K562 (cell line): Measurements from ENCODE around the gene LHCGR. TPM values are rescaled to one million over a fixed set of nuclear protein-coding genes. Genes with fewer than 3 reads are reported as not detected.
A peak's percentile ranks its signal among the peaks of the same experiment; 100 is the strongest.

Experiments used
- ATAC-seq: fragments of 200-7000 bp; cut with Tn5 transposase; 3 replicates; pipeline ENCODE4 v1.9.1; 2020; ENCODE audit warnings: moderate library complexity
- BruUV-seq: library from RNA; stranded (reverse); fragments of 400-500 nt; replicated peaks from 2 replicates; lab custom pipeline; 2021; lab: Mats Ljungman, UMichigan
- CTCF ChIA-PET: fragments of 300-600 bp; formaldehyde crosslinking; extraction: SDS; loops from one replicate; lab custom pipeline; 2021; ENCODE audit warnings: low intra/inter-chr PET ratio; lab: Yijun Ruan, JAX
- POLR2A ChIA-PET: fragments of 300-600, 350-650 bp; sonication (Branson Sonifier 250); formaldehyde crosslinking; extraction: SDS; loops from one replicate; lab custom pipeline; 2021; ENCODE audit warnings: antibody characterized with exemption, inconsistent platforms; lab: Yijun Ruan, JAX
- DNase-seq, 4 experiments: peaks; one replicate each; pipeline versions ENCODE4 v3.0.0 to v3.0.0-alpha.2; 2011 to 2018; ENCODE audit warnings: low spot score in 3 of 4, mixed read lengths in 3 of 4; ENCODE audit errors: extremely low read depth in 1 of 4
- FAIRE-seq: peaks from 2 replicates; lab custom pipeline; 2011; peaks lifted over from hg19 to GRCh38; lab: Jason Lieb, UNC
- H2AFZ ChIP-seq: 2 replicates; pipeline ENCODE4 v1.6.0; 2011; ENCODE audit warnings: low read depth, low read length, control low read depth, inconsistent platforms
- H3K27ac ChIP-seq: fragments of 200-600 bp; 3 replicates; pipeline ENCODE4 v1.8.0; 2011; ENCODE audit warnings: low read depth, mild to moderate bottlenecking, control low read depth, inconsistent platforms, low read length, moderate library complexity, mixed read lengths; ENCODE audit errors: extremely low read depth
- H3K27me3 ChIP-seq, 2 experiments: fragments of 300-600 bp in 1 of 2; 2 replicates in 1 of 2; 3 replicates in 1 of 2; pipeline versions ENCODE4 v1.6.0 to v1.8.0; 2011; ENCODE audit warnings: inconsistent platforms in 2 of 2, low read length in 2 of 2, mild to moderate bottlenecking in 1 of 2, mixed read lengths in 1 of 2, moderate library complexity in 1 of 2; ENCODE audit not compliant: control insufficient read depth in 2 of 2, insufficient read depth in 2 of 2
- H3K36me3 ChIP-seq: fragments of 300-600 bp; 3 replicates; pipeline ENCODE4 v1.8.0; 2011; ENCODE audit warnings: mild to moderate bottlenecking, low read length, inconsistent platforms; ENCODE audit not compliant: control insufficient read depth, insufficient read depth
- H3K4me1 ChIP-seq, 2 experiments: fragments of 200-600 bp in 1 of 2; replicated peaks in 1 of 2; 2 replicates in 1 of 2; 3 replicates in 1 of 2; pipeline versions ENCODE4 v1.5.1 to v1.8.0; 2011; ENCODE audit warnings: inconsistent platforms in 2 of 2, low read length in 2 of 2, mild to moderate bottlenecking in 1 of 2, mixed read lengths in 1 of 2, moderate library complexity in 1 of 2; ENCODE audit not compliant: control insufficient read depth in 2 of 2, insufficient read depth in 2 of 2
- H3K4me2 ChIP-seq: 2 replicates; pipeline ENCODE4 v1.6.1; 2011; ENCODE audit warnings: low read length, control low read depth, inconsistent platforms, mixed read lengths; ENCODE audit not compliant: insufficient read depth
- H3K4me3 ChIP-seq: fragments of 200-600 bp; sonication (generic), shearing (Covaris generic); 2 replicates; pipeline ENCODE4 v1.5.1; 2016; ENCODE audit warnings: control low read depth, inconsistent platforms
- H3K79me2 ChIP-seq: fragments of 200-600 bp; 3 replicates; pipeline ENCODE4 v1.8.0; 2011; ENCODE audit warnings: low read length, inconsistent platforms; ENCODE audit not compliant: control insufficient read depth, insufficient read depth
- H3K9ac ChIP-seq, 2 experiments: 2 replicates each; pipeline versions ENCODE4 v1.6.0 to v1.6.1; 2011; ENCODE audit warnings: low read depth in 2 of 2, low read length in 2 of 2, control low read depth in 1 of 2, inconsistent platforms in 1 of 2, mild to moderate bottlenecking in 1 of 2, mixed read lengths in 1 of 2; ENCODE audit not compliant: insufficient read depth in 1 of 2
- H3K9me1 ChIP-seq: one replicate; pipeline ENCODE4 v1.6.0; 2011; ENCODE audit warnings: inconsistent platforms, mild to moderate bottlenecking, low read length, moderate library complexity; ENCODE audit not compliant: control insufficient read depth, insufficient read depth
- H3K9me3 ChIP-seq: replicated peaks from 2 replicates; pipeline ENCODE4 v1.5.1; 2011; ENCODE audit warnings: low read depth, low read length, inconsistent platforms; ENCODE audit not compliant: control insufficient read depth, insufficient read depth
- H4K20me1 ChIP-seq: replicated peaks from 2 replicates; pipeline ENCODE4 v1.6.1; 2011; ENCODE audit warnings: low read length, inconsistent platforms, mixed read lengths; ENCODE audit not compliant: control insufficient read depth, insufficient read depth
- CCNT2 ChIP-seq: IDR thresholded peaks from 2 replicates; pipeline ENCODE4 v1.6.1; 2011; ENCODE audit warnings: borderline replicate concordance, low read depth, mild to moderate bottlenecking, moderate library complexity, mixed read lengths, low read length; ENCODE audit not compliant: insufficient read length; ENCODE audit errors: extremely low read depth
- CREBBP ChIP-seq: IDR thresholded peaks from one replicate; pipeline ENCODE4 v1.6.1; 2012; ENCODE audit warnings: low read depth, mild to moderate bottlenecking, control low read depth, inconsistent platforms, low read length
- GATA2 ChIP-seq: sonication (generic); formaldehyde crosslinking; IDR thresholded peaks from 2 replicates; pipeline ENCODE4 v1.4.0; 2020; ENCODE audit warnings: mild to moderate bottlenecking, missing genetic modification reagents
- HNRNPL ChIP-seq: fragments of 200-400 bp; formaldehyde crosslinking; IDR thresholded peaks from 2 replicates; pipeline ENCODE4 v1.6.1; 2017; ENCODE audit warnings: low read depth, mild to moderate bottlenecking, low read length
- MAZ ChIP-seq, 2 experiments: fragments of 450-650 bp in 1 of 2; sonication (generic) in 1 of 2; formaldehyde crosslinking; IDR thresholded peaks in 1 of 2; conservative IDR thresholded peaks in 1 of 2; 2 replicates each; pipeline versions ENCODE4 v1.4.0 to v1.5.0; 2020; ENCODE audit warnings: mild to moderate bottlenecking in 1 of 2, missing genetic modification reagents in 1 of 2
- SIN3A ChIP-seq, 2 experiments: fragments of 150-350 bp in 1 of 2; IDR thresholded peaks; 2 replicates each; pipeline ENCODE4 v1.6.1; 2011 to 2016; ENCODE audit warnings: borderline replicate concordance in 2 of 2, low read depth in 2 of 2, low read length in 2 of 2, mild to moderate bottlenecking in 2 of 2, moderate library complexity in 2 of 2; ENCODE audit not compliant: control insufficient read depth in 1 of 2
- ZNF316 ChIP-seq: fragments of 450-650 bp; IDR thresholded peaks from 2 replicates; pipeline ENCODE4 v1.6.1; 2016
- ZNF766 ChIP-seq: fragments of 200-800 bp; sonication (Bioruptor generic); conservative IDR thresholded peaks from 2 replicates; pipeline ENCODE4 v1.6.1; 2016; ENCODE audit warnings: missing genetic modification characterization, missing compliant biosample characterization
- WGBS: fragments of 100-300 bp; shearing (Covaris generic); methylation state at CpG from one replicate; pipeline ENCODE4 v1.1.6; 2016; ENCODE audit warnings: low coverage, mixed read lengths; ENCODE audit not compliant: insufficient coverage; ENCODE audit errors: missing lambda C conversion rate; 5-methylcytosine and 5-hydroxymethylcytosine counted together
- in situ Hi-C: fragments of 300-500 bp; cut with MboI; formaldehyde crosslinking; loops from 4 replicates; pipeline ENCODE4 v1.15.0; 2018; ENCODE audit warnings: inconsistent platforms, mixed read lengths
- intact Hi-C: fragments of 100-400 bp; cut with micrococcal nuclease; formaldehyde crosslinking; loops from 2 replicates; pipeline ENCODE4 v1.14.2; 2022
- polyA plus RNA-seq, 8 experiments: library from polyadenylated mRNA; depleted of rRNA in 4 of 8; stranded (reverse) in 5 of 8; unstranded in 3 of 8; fragments of >200 nt; fragmentation: Nextera tagmentation in 2 of 8; fragmentation: Illumina TruSeq in 1 of 8; extraction: Ambion mirVana in 2 of 8; extraction: Trizol in 1 of 8; gene quantifications; 2 replicates each; pipeline versions ENCODE4 v1.2.1 to v1.2.3, GENCODE V29; 2011 to 2014; ENCODE audit warnings: inconsistent platforms in 1 of 8, missing spikeins in 1 of 8
- total RNA-seq, 7 experiments: library from RNA; depleted of rRNA in 6 of 7; stranded (reverse); fragments of >200 nt in 6 of 7; fragmentation: Illumina TruSeq in 2 of 7; extraction: Trizol in 2 of 7; gene quantifications; 2 replicates each; pipeline versions ENCODE4 v1.2.1 to v1.2.3, GENCODE V29; 2011 to 2021; ENCODE audit warnings: low replicate concordance in 1 of 7
- TF ChIP-seq, protein P1 (sequence below): fragments of 450-650 bp; IDR thresholded peaks from one replicate; pipeline ENCODE4 v1.6.1; 2018; ENCODE audit warnings: mild to moderate bottlenecking, moderate library complexity; ENCODE audit not compliant: partially characterized antibody
- TF ChIP-seq, protein P2 (sequence below): fragments of 450-650 bp; IDR thresholded peaks from 2 replicates; pipeline ENCODE4 v1.7.0; 2016; ENCODE audit warnings: borderline replicate concordance

LHCGR gene
- total and polyA plus RNA-seq, 9 of the 15 experiments (the other 6 are each of a cell fraction or from before 2014, with no cell fraction given) = not detected

DNA sequence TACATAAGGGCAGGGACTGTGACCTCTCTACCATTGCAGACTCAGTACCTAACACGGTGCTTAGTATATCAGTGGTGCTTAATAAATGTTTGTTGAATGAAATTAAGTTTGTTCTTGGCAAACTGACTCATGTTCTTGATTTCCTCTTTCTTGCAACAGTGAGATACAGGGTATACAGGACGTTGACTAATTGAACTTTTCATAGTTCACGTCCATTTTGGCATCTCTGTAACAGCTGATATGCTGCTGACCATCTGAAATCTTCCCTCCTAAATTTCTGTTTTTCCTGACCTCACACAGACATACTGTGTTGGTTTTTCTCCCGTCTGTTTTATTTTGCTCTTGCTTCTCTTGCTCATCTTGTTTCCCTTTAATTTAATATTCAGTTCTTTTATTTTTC is 44.2 kb downstream of the LHCGR start:
- in situ Hi-C loops = no loop called here
- H3K4me2 ChIP-seq = no peak overlapping the region
- no peak overlapping the region for H3K9ac ChIP-seq
- BruUV-seq = no TSS peak
- ATAC-seq (no peak), FAIRE-seq (no peak), DNase-seq (no peak)
- no peak overlapping the region for H3K4me3 ChIP-seq
- no peak overlapping the region for H2AFZ ChIP-seq
- no peaks in the 10 kb centered on the region for H3K79me2 ChIP-seq
- peaks cover 0 to 32% of the 10 kb centered on the region in 2 experiments; a peak in 2 of 5 replicates for H3K4me1 ChIP-seq
- no peaks in the 10 kb centered on the region for H3K27me3 ChIP-seq
- H3K9me3 ChIP-seq = peaks cover 2% of the 10 kb centered on the region; the same call in 1 of the 2 replicates
- intact Hi-C loops = no loop called here
- no peak overlapping the region for H3K27ac ChIP-seq
- 6% methylated on average over 4 of the region's 4 CpGs for WGBS
- ChIA-PET POLR2A (no interaction called here), CTCF (no interaction called here)
- no peak for TF ChIP-seq MAZ (CRISPR knock-in tag; conservative IDR thresholded peaks at IDR 0.05 in 1 of 2, IDR thresholded peaks at IDR 0.05 in 1 of 2)
- TF ChIP-seq CCNT2 = no peak
- H3K9me1 ChIP-seq = no peaks in the 10 kb centered on the region
- H4K20me1 ChIP-seq = no peaks in the 10 kb centered on the region
- H3K36me3 ChIP-seq = no peaks in the 10 kb centered on the region

DNA sequence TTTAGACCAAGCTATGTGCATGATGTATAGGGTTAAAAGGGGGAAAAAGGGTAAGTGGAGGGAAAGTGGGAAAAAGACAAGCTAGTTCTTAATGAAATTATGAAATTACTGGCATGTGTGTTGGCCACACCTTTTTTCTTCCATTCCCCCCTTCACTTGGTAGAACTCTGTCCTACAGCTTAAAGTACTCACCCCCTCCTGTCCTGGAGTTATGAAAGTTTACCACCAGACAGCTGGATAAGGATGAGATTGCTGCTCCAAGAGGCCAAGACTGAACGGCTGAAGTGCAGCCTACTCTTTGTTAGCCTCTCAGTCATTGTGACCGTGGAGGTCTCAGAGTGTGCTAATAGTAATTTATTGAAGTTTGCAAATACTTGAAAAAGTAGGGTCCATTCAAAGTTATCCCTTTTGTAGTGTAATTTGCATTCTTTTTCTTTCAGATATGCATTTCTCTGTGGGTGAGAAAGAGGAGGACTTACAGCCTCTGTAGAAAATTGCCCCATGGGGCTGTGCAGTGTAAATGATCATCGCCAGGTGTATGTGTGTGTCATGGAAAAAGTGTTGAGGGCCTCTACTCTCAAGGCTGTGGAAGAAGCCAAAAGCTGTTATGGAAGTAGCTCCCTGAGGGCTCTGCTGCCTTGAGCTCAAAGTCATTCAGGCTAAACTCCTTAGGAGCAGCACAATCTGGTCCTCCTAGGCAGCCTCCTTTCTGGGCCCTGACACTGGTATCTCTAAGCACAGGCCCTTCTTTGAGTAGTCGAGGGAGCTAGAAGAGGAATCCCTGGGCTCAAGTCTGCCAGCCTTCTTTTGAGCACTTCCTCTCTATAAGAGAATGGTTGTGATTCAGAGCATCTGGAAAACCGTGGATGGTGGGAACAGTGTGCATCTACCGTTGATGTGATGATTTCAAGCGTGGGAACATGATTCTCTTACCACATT is 46.2 kb downstream of the LHCGR start:
- no peak for FAIRE-seq
- Histone ChIP-seq H3K27ac (no peak overlapping the region), H3K9me1 (no peaks in the 10 kb centered on the region), H3K79me2 (no peaks in the 10 kb centered on the region), H3K9ac (no peak overlapping the region), H3K4me2 (no peak overlapping the region), H3K4me3 (no peak overlapping the region), H4K20me1 (no peaks in the 10 kb centered on the region), H2AFZ (0 out of 2 replicates have a peak overlapping the region, but pooled peaks have one; percentile 16), H3K27me3 (no peaks in the 10 kb centered on the region), H3K4me1 (peaks cover 0 to 19% of the 10 kb centered on the region in 2 experiments; a peak in 2 of 5 replicates), H3K36me3 (no peaks in the 10 kb centered on the region), H3K9me3 (peaks cover 2% of the 10 kb centered on the region; the same call in 1 of the 2 replicates)
- 4% methylated on average over 7 of the region's 7 CpGs for WGBS
- intact Hi-C loops = no loop called here
- in situ Hi-C loops = no loop called here
- ChIA-PET CTCF (no interaction called here), POLR2A (interaction anchor here (0.6 kb wide), 1 partner anchor 913 kb away, joined by 3 read pairs; no protein-coding TSS in a partner anchor)
- ATAC-seq = no peak; the same call in 2 of the 3 replicates
- no TSS peak for BruUV-seq
- DNase-seq = no peak
- TF ChIP-seq CREBBP = no peak
- no peak for TF ChIP-seq SIN3A (IDR thresholded peaks at IDR 0.05; ENCODE audit: borderline replicate concordance in 2 of 2, control insufficient read depth in 1 of 2, low read depth in 2 of 2, low read length in 2 of 2)
- no peak for TF ChIP-seq HNRNPL
- TF ChIP-seq, protein P1, sequence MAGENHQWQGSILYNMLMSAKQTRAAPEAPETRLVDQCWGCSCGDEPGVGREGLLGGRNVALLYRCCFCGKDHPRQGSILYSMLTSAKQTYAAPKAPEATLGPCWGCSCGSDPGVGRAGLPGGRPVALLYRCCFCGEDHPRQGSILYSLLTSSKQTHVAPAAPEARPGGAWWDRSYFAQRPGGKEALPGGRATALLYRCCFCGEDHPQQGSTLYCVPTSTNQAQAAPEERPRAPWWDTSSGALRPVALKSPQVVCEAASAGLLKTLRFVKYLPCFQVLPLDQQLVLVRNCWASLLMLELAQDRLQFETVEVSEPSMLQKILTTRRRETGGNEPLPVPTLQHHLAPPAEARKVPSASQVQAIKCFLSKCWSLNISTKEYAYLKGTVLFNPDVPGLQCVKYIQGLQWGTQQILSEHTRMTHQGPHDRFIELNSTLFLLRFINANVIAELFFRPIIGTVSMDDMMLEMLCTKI = no peak
- TF ChIP-seq GATA2 (CRISPR knock-in tag) = no peak
- TF ChIP-seq, protein P2, sequence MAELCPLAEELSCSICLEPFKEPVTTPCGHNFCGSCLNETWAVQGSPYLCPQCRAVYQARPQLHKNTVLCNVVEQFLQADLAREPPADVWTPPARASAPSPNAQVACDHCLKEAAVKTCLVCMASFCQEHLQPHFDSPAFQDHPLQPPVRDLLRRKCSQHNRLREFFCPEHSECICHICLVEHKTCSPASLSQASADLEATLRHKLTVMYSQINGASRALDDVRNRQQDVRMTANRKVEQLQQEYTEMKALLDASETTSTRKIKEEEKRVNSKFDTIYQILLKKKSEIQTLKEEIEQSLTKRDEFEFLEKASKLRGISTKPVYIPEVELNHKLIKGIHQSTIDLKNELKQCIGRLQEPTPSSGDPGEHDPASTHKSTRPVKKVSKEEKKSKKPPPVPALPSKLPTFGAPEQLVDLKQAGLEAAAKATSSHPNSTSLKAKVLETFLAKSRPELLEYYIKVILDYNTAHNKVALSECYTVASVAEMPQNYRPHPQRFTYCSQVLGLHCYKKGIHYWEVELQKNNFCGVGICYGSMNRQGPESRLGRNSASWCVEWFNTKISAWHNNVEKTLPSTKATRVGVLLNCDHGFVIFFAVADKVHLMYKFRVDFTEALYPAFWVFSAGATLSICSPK = no peak
- no peak for TF ChIP-seq ZNF766 (CRISPR knock-in tag)
- no peak for TF ChIP-seq ZNF316
